Uterus (tissue), 2 donors: ENCODE data around the gene NUMB.

Experiments used
- CTCF ChIP-seq, 4 experiments: fragments of 200-600 bp in 2 of 4; fragments of 450-650 bp in 2 of 4; sonication (generic) in 2 of 4; IDR thresholded peaks; one replicate each; pipeline ENCODE4 v1.5.1; 2016 to 2019; ENCODE audit warnings: antibody characterized with exemption in 4 of 4, mild to moderate bottlenecking in 2 of 4, moderate library complexity in 1 of 4
- POLR2A ChIP-seq, 2 donors: fragments of 450-650 bp; IDR thresholded peaks; one replicate each; pipeline ENCODE4 v1.6.1; 2016; ENCODE audit warnings: antibody characterized with exemption in 2 of 2, mild to moderate bottlenecking in 1 of 2, moderate library complexity in 1 of 2

- TF ChIP-seq CTCF (IDR thresholded peaks at IDR 0.05) (no peak), POLR2A (IDR thresholded peaks at IDR 0.05) (no peak)
Measured at GRCh38 chr14:73342670-73343069, 115.7 kb downstream of the NUMB start.
